Stimulated activated naive CD8-positive, alpha-beta T cell treated with anti-CD3 and anti-CD28 coated beads, Interleukin-15, Interleukin-2, amounts not matched to agents 100 U/mL and 50 U/mL, for 24 hours (primary cell): ENCODE measurements around the gene LMX1B.
"Not testable (repeated sequence)": the region's sequence is repeated elsewhere in the genome, so short reads cannot be mapped to it uniquely, and the experiment has no call there.

Experiments used
- ATAC-seq: fragments of 150-1000 bp; cut with Tn5 transposase; one replicate; pipeline ENCODE4 v1.10.0; 2021
- DNase-seq: peaks from one replicate; pipeline ENCODE4 v3.0.0; 2021

Gene LMX1B

GRCh38 chr9:126697330-126697729 lies 83.6 kb downstream of the LMX1B start:
- DNase-seq (no peak), ATAC-seq (no peak)

GRCh38 chr9:126698251-126698650 lies 84.5 kb downstream of the LMX1B start:
- no peak for ATAC-seq
- no peak for DNase-seq

GRCh38 chr9:126698756-126699155 lies 85.0 kb downstream of the LMX1B start:
- ATAC-seq (no peak), DNase-seq (no peak)

- DNase-seq (no peak), ATAC-seq (no peak)
Observed at GRCh38 chr9:126699401-126699881, 85.7 kb downstream of the LMX1B start.

GRCh38 chr9:126700296-126700695 lies 86.6 kb downstream of the LMX1B start:
- no peak for ATAC-seq
- no peak for DNase-seq

GRCh38 chr9:126700903-126701812 lies 87.4 kb downstream of the LMX1B start:
- DNase-seq (no peak), ATAC-seq (no peak)

GRCh38 chr9:126701813-126702140 lies 88.0 kb downstream of the LMX1B start:
- DNase-seq (no peak), ATAC-seq (no peak)

- ATAC-seq, result peak; percentile 26
- DNase-seq, result peak; percentile 65
Observed at GRCh38 chr9:126702151-126703001, 88.6 kb downstream of the LMX1B start.

- no peak for ATAC-seq
Observed at GRCh38 chr9:126703002-126703865, 89.5 kb downstream of the LMX1B start.

GRCh38 chr9:126703866-126704156 lies 90.1 kb downstream of the LMX1B start:
- ATAC-seq, result no peak

More at GRCh38 chr9:126703002-126703865, 89.5 kb downstream of the LMX1B start:
- no peak for DNase-seq

GRCh38 chr9:126704157-126704891 lies 90.6 kb downstream of the LMX1B start:
- ATAC-seq (no peak), DNase-seq (peak; percentile 38)

More at GRCh38 chr9:126703866-126704156, 90.1 kb downstream of the LMX1B start:
- DNase-seq, result no peak

- ATAC-seq (peak; percentile 69), DNase-seq (peak; percentile 88)
Observed at GRCh38 chr9:126704892-126705766, 91.4 kb downstream of the LMX1B start.

- ATAC-seq, result peak; percentile 82
- DNase-seq, result peak; percentile 87
Observed at GRCh38 chr9:126705767-126706697, 92.3 kb downstream of the LMX1B start.

- ATAC-seq, result no peak
- DNase-seq, result no peak
Observed at GRCh38 chr9:126706698-126707053, 92.9 kb downstream of the LMX1B start.

- DNase-seq (no peak), ATAC-seq (no peak)
Observed at GRCh38 chr9:126707083-126707482, 93.4 kb downstream of the LMX1B start.

- DNase-seq, ATAC-seq: not testable (repeated sequence)
Observed at GRCh38 chr9:126707712-126708111, 94.0 kb downstream of the LMX1B start.

GRCh38 chr9:126708178-126708577 lies 94.5 kb downstream of the LMX1B start:
- no peak for ATAC-seq
- DNase-seq, result no peak

- ATAC-seq, result no peak
- no peak for DNase-seq
Observed at GRCh38 chr9:126709241-126709640, 95.5 kb downstream of the LMX1B start.

- ATAC-seq (no peak), DNase-seq (no peak)
Observed at GRCh38 chr9:126715382-126715781, 101.7 kb downstream of the LMX1B start.
